HEK293 (cell line): ENCODE measurements around the gene LAMB4.
A peak's percentile ranks its signal among the peaks of the same experiment; 100 is the strongest.

ENCODE experiments used
- CTCF ChIA-PET: fragments of 350-600 bp; formaldehyde crosslinking; extraction: SDS; loops from one replicate; lab custom pipeline; 2021; ENCODE audit warnings: antibody characterized with exemption; lab: Yijun Ruan, JAX
- POLR2A ChIA-PET: fragments of 300-600 bp; formaldehyde crosslinking; extraction: SDS; loops from one replicate; lab custom pipeline; 2020; ENCODE audit warnings: antibody characterized with exemption, inconsistent platforms; lab: Yijun Ruan, JAX
- H3K27ac ChIP-seq: fragments of 200-500 bp; sonication (Bioruptor generic); 2 replicates; pipeline ENCODE4 v1.5.1; 2014; ENCODE audit warnings: low read depth, low read length, control low read depth, inconsistent platforms; ENCODE audit errors: extremely low read depth
- H3K36me3 ChIP-seq, 2 experiments: fragments of 200-500 bp in 1 of 2; sonication (Bioruptor generic) in 1 of 2; 1 replicate in 1 of 2; 2 replicates in 1 of 2; pipeline ENCODE4 v1.5.1; 2014 to 2017; ENCODE audit warnings: inconsistent platforms in 2 of 2, low read length in 2 of 2; ENCODE audit not compliant: control insufficient read depth in 2 of 2, insufficient read depth in 1 of 2
- H3K4me1 ChIP-seq: fragments of 200-500 bp; sonication (Bioruptor generic); 2 replicates; pipeline ENCODE4 v1.5.1; 2014; ENCODE audit warnings: mild to moderate bottlenecking, low read length, inconsistent platforms; ENCODE audit not compliant: control insufficient read depth, insufficient read depth
- H3K4me3 ChIP-seq: 2 replicates; pipeline ENCODE4 v1.5.1; 2011; ENCODE audit warnings: low read depth, mild to moderate bottlenecking, control low read depth, low read length, moderate library complexity
- H3K9me3 ChIP-seq: fragments of 200-500 bp; sonication (Bioruptor generic); 2 replicates; pipeline ENCODE4 v1.5.1; 2014; ENCODE audit warnings: low read depth, low read length, inconsistent platforms; ENCODE audit not compliant: control insufficient read depth, insufficient read depth
- GFI1B ChIP-seq: fragments of 450-650 bp; formaldehyde crosslinking; IDR thresholded peaks from 2 replicates; pipeline ENCODE4 v1.5.1; 2016; ENCODE audit warnings: missing biosample characterization, missing genetic modification characterization
- HOXA7 ChIP-seq: sonication (generic); formaldehyde crosslinking; IDR thresholded peaks from 2 replicates; pipeline ENCODE4 v1.8.1; 2022; ENCODE audit warnings: missing genetic modification reagents, borderline replicate concordance
- INSM2 ChIP-seq: fragments of 450-650 bp; formaldehyde crosslinking; IDR thresholded peaks from 2 replicates; pipeline ENCODE4 v1.5.1; 2016; ENCODE audit warnings: missing biosample characterization, missing genetic modification characterization
- KLF1 ChIP-seq: fragments of 450-650 bp; formaldehyde crosslinking; IDR thresholded peaks from 2 replicates; pipeline ENCODE4 v1.5.1; 2016; ENCODE audit warnings: missing biosample characterization, missing genetic modification characterization
- KLF10 ChIP-seq: fragments of 450-650 bp; IDR thresholded peaks from 2 replicates; pipeline ENCODE4 v1.5.1; 2018; ENCODE audit warnings: missing biosample characterization, mild to moderate bottlenecking, missing genetic modification characterization
- KLF7 ChIP-seq: fragments of 450-650 bp; formaldehyde crosslinking; IDR thresholded peaks from 2 replicates; pipeline ENCODE4 v1.5.1; 2016; ENCODE audit warnings: missing biosample characterization, missing genetic modification characterization, borderline replicate concordance
- PRDM6 ChIP-seq: fragments of 450-650 bp; formaldehyde crosslinking; IDR thresholded peaks from 2 replicates; pipeline ENCODE4 v1.5.1; 2017; ENCODE audit warnings: missing biosample characterization, missing genetic modification characterization
- SCRT2 ChIP-seq: fragments of 450-650 bp; formaldehyde crosslinking; IDR thresholded peaks from 2 replicates; pipeline ENCODE4 v1.5.1; 2016; ENCODE audit warnings: missing biosample characterization, missing genetic modification characterization
- SETDB1 ChIP-seq: IDR thresholded peaks from one replicate; pipeline ENCODE4 v1.6.1; 2017; ENCODE audit warnings: mild to moderate bottlenecking, low read length, moderate library complexity, mixed read lengths; ENCODE audit not compliant: insufficient read length
- ZBTB1 ChIP-seq: fragments of 450-650 bp; formaldehyde crosslinking; IDR thresholded peaks from 2 replicates; pipeline ENCODE4 v1.5.1; 2016; ENCODE audit warnings: missing biosample characterization, missing genetic modification characterization
- ZFP69B ChIP-seq: fragments of 450-650 bp; formaldehyde crosslinking; IDR thresholded peaks from 2 replicates; pipeline ENCODE4 v1.5.1; 2016; ENCODE audit warnings: missing biosample characterization, missing genetic modification characterization
- ZNF132 ChIP-seq: fragments of 450-650 bp; formaldehyde crosslinking; IDR thresholded peaks from 2 replicates; pipeline ENCODE4 v1.5.1; 2017; ENCODE audit warnings: missing biosample characterization, missing genetic modification characterization, borderline replicate concordance
- ZNF140 ChIP-seq: fragments of 450-650 bp; formaldehyde crosslinking; IDR thresholded peaks from 2 replicates; pipeline ENCODE4 v1.5.1; 2016; ENCODE audit warnings: missing biosample characterization, missing genetic modification characterization
- ZNF174 ChIP-seq: fragments of 450-650 bp; formaldehyde crosslinking; IDR thresholded peaks from 2 replicates; pipeline ENCODE4 v1.5.0; 2017; ENCODE audit warnings: missing biosample characterization, mild to moderate bottlenecking, missing genetic modification characterization
- ZNF175 ChIP-seq: fragments of 450-650 bp; formaldehyde crosslinking; IDR thresholded peaks from 2 replicates; pipeline ENCODE4 v1.5.1; 2016; ENCODE audit warnings: missing biosample characterization, missing genetic modification characterization
- ZNF202 ChIP-seq: fragments of 450-650 bp; formaldehyde crosslinking; IDR thresholded peaks from 2 replicates; pipeline ENCODE4 v1.5.1; 2016; ENCODE audit warnings: missing biosample characterization, missing genetic modification characterization, borderline replicate concordance
- ZNF223 ChIP-seq: fragments of 450-650 bp; formaldehyde crosslinking; IDR thresholded peaks from 2 replicates; pipeline ENCODE4 v1.5.1; 2016; ENCODE audit warnings: missing biosample characterization, missing genetic modification characterization
- ZNF24 ChIP-seq: fragments of 450-650 bp; formaldehyde crosslinking; IDR thresholded peaks from 2 replicates; pipeline ENCODE4 v1.5.1; 2016; ENCODE audit warnings: missing biosample characterization, missing genetic modification characterization
- ZNF274 ChIP-seq, 2 experiments: fragments of 200-500 bp in 1 of 2; fragments of 450-650 bp in 1 of 2; sonication (Bioruptor generic) in 1 of 2; formaldehyde crosslinking in 1 of 2; IDR thresholded peaks; 2 replicates each; pipeline versions ENCODE4 v1.5.1 to v1.6.1; 2014 to 2016; ENCODE audit warnings: borderline replicate concordance in 1 of 2, inconsistent platforms in 1 of 2, low read length in 1 of 2, missing biosample characterization in 1 of 2, missing genetic modification characterization in 1 of 2
- ZNF292 ChIP-seq: fragments of 450-650 bp; formaldehyde crosslinking; IDR thresholded peaks from 2 replicates; pipeline ENCODE4 v1.5.1; 2016; ENCODE audit warnings: low read depth, missing biosample characterization, missing genetic modification characterization, borderline replicate concordance
- ZNF473 ChIP-seq: fragments of 450-650 bp; formaldehyde crosslinking; IDR thresholded peaks from 2 replicates; pipeline ENCODE4 v1.5.1; 2017; ENCODE audit warnings: missing biosample characterization, missing genetic modification characterization
- ZNF555 ChIP-seq: fragments of 450-650 bp; formaldehyde crosslinking; conservative IDR thresholded peaks from 2 replicates; pipeline ENCODE4 v1.5.1; 2017; ENCODE audit warnings: missing biosample characterization, mild to moderate bottlenecking, missing genetic modification characterization, inconsistent platforms
- ZNF558 ChIP-seq: fragments of 450-650 bp; formaldehyde crosslinking; IDR thresholded peaks from 2 replicates; pipeline ENCODE4 v1.5.1; 2016; ENCODE audit warnings: missing biosample characterization, missing genetic modification characterization
- ZNF621 ChIP-seq: fragments of 450-650 bp; formaldehyde crosslinking; IDR thresholded peaks from 2 replicates; pipeline ENCODE4 v1.5.1; 2017; ENCODE audit warnings: missing biosample characterization, missing genetic modification characterization
- ZNF792 ChIP-seq: fragments of 450-650 bp; formaldehyde crosslinking; IDR thresholded peaks from 2 replicates; pipeline ENCODE4 v1.5.1; 2016; ENCODE audit warnings: missing biosample characterization, missing genetic modification characterization
- ZNF837 ChIP-seq: fragments of 450-650 bp; formaldehyde crosslinking; IDR thresholded peaks from 2 replicates; pipeline ENCODE4 v1.5.1; 2016; ENCODE audit warnings: missing biosample characterization, missing genetic modification characterization
- ZXDB ChIP-seq: fragments of 450-650 bp; formaldehyde crosslinking; IDR thresholded peaks from 2 replicates; pipeline ENCODE4 v1.5.1; 2016; ENCODE audit warnings: missing biosample characterization, missing genetic modification characterization
- TF ChIP-seq, protein P1 (sequence below): fragments of 450-650 bp; formaldehyde crosslinking; IDR thresholded peaks from 2 replicates; pipeline ENCODE4 v1.5.1; 2016; ENCODE audit warnings: missing biosample characterization, missing genetic modification characterization

LAMB4 gene

DNA sequence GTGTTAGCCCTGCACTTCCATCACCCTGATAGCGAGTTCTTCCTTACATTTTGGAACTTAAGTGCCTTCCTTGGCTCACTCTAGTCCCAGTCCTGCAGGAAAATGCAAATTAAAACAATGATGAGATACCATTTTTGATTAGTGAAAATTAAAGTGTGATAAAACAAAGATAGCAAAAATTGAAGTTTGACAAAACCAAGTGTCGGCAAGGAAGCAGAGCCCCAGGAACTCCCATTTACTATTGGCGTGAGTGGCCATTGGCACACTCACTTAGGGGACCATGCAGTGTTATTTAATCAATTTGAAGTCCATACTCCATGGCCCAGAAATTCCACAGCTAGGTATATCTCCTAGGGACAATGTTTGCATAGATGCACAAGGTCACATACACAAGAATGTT lies 28.4 kb downstream of the LAMB4 start (continued):
- TF ChIP-seq ZNF274 (IDR thresholded peaks at IDR 0.05; ENCODE audit: low read length) (no peak), ZNF274 (tag by site-specific recombination; IDR thresholded peaks at IDR 0.05; ENCODE audit: borderline replicate concordance) (no peak), ZNF202 (tag by site-specific recombination) (no peak), INSM2 (no peak), ZNF621 (tag by site-specific recombination) (no peak), ZNF292 (no peak)

GRCh38 chr7:108099713-108100112 lies 30.4 kb downstream of the LAMB4 start:
- ChIA-PET POLR2A (no interaction called here), CTCF (interaction anchor here (1.3 to 1.6 kb wide), 2 partner anchors 13 to 15 kb away, joined by 3 read pairs; no protein-coding TSS in a partner anchor)
- no peaks in the 10 kb centered on the region; the same call in 1 of the 2 replicates for H3K4me1 ChIP-seq
- H3K4me3 ChIP-seq: no peak overlapping the region
- no peak overlapping the region for H3K27ac ChIP-seq
- no peaks in the 10 kb centered on the region for H3K9me3 ChIP-seq
- TF ChIP-seq ZNF792 (no peak), GFI1B (tag by site-specific recombination) (no peak), SCRT2 (tag by site-specific recombination) (peak; percentile 63), ZNF558 (tag by site-specific recombination) (no peak)
- H3K36me3 ChIP-seq: no peaks in the 10 kb centered on the region

DNA sequence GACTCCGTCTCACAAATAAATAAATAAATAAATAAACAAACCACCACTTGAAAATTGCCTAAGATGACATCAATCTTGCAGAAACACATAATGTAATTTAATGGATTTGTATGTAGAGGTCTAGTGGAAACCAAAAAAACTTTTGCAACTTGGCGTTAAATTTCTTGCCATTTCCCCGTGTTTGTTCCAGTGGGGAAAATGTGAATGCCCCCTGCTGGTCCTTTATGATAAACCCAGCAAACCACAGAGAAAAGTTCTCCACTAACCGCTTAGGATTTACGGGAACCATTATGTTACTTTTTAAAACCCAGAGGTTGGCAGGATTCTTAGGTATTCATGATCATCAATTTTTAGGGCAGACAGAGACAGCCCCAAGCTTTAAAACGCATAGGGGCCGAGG lies 32.5 kb downstream of the LAMB4 start:
- H3K4me3 ChIP-seq: no peak overlapping the region
- H3K36me3 ChIP-seq: no peaks in the 10 kb centered on the region
- TF ChIP-seq ZXDB (tag by site-specific recombination): no peak
- TF ChIP-seq ZNF140 (tag by site-specific recombination): no peak
- TF ChIP-seq, protein P1, sequence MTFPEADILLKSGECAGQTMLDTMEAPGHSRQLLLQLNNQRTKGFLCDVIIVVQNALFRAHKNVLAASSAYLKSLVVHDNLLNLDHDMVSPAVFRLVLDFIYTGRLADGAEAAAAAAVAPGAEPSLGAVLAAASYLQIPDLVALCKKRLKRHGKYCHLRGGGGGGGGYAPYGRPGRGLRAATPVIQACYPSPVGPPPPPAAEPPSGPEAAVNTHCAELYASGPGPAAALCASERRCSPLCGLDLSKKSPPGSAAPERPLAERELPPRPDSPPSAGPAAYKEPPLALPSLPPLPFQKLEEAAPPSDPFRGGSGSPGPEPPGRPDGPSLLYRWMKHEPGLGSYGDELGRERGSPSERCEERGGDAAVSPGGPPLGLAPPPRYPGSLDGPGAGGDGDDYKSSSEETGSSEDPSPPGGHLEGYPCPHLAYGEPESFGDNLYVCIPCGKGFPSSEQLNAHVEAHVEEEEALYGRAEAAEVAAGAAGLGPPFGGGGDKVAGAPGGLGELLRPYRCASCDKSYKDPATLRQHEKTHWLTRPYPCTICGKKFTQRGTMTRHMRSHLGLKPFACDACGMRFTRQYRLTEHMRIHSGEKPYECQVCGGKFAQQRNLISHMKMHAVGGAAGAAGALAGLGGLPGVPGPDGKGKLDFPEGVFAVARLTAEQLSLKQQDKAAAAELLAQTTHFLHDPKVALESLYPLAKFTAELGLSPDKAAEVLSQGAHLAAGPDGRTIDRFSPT (tag by site-specific recombination): no peak
- TF ChIP-seq ZNF24 (tag by site-specific recombination): no peak
- no peak for TF ChIP-seq ZNF837
- no peak for TF ChIP-seq KLF10 (tag by site-specific recombination)
- TF ChIP-seq ZNF174 (tag by site-specific recombination): no peak
- TF ChIP-seq ZNF175: no peak
- no peak for TF ChIP-seq ZNF555 (tag by site-specific recombination)
- TF ChIP-seq SETDB1: no peak
- no peak for TF ChIP-seq ZNF132 (tag by site-specific recombination)
- TF ChIP-seq ZNF558 (tag by site-specific recombination): no peak
- TF ChIP-seq KLF7 (tag by site-specific recombination): no peak
- TF ChIP-seq PRDM6: no peak
- no peak for TF ChIP-seq HOXA7 (CRISPR knock-in tag)
- no peak for TF ChIP-seq KLF1 (tag by site-specific recombination)
- TF ChIP-seq ZFP69B (tag by site-specific recombination): no peak
- no peak for TF ChIP-seq ZBTB1
- no peak for TF ChIP-seq ZNF473 (tag by site-specific recombination)
- no peak for TF ChIP-seq ZNF223 (tag by site-specific recombination)
- ChIA-PET POLR2A (no interaction called here), CTCF (no interaction called here)
- no peaks in the 10 kb centered on the region; the same call in 1 of the 2 replicates for H3K4me1 ChIP-seq
- H3K27ac ChIP-seq: no peak overlapping the region
- no peaks in the 10 kb centered on the region for H3K9me3 ChIP-seq
